Ishikawa (cell line): ENCODE results near the gene PCSK4.

Source experiments
- CEBPB ChIP-seq: IDR thresholded peaks from 2 replicates; pipeline ENCODE4 v1.6.1; 2012
- CREB1 ChIP-seq: IDR thresholded peaks from 2 replicates; pipeline ENCODE4 v1.6.1; 2012; ENCODE audit warnings: low read depth
- EGR1 ChIP-seq: IDR thresholded peaks from 2 replicates; pipeline ENCODE4 v1.6.1; 2012
- EP300 ChIP-seq: IDR thresholded peaks from 2 replicates; pipeline ENCODE4 v1.6.1; 2012; ENCODE audit warnings: borderline replicate concordance
- FOXM1 ChIP-seq: IDR thresholded peaks from 2 replicates; pipeline ENCODE4 v1.6.1; 2012; ENCODE audit warnings: low read depth, borderline replicate concordance
- NFIC ChIP-seq: IDR thresholded peaks from 2 replicates; pipeline ENCODE4 v1.6.1; 2012
- RAD21 ChIP-seq: IDR thresholded peaks from 2 replicates; pipeline ENCODE4 v1.6.1; 2012; ENCODE audit warnings: low read depth
- TAF1 ChIP-seq: IDR thresholded peaks from 2 replicates; pipeline ENCODE4 v1.6.1; 2012; ENCODE audit warnings: low read depth, mild to moderate bottlenecking
- TCF12 ChIP-seq: IDR thresholded peaks from 2 replicates; pipeline ENCODE4 v1.6.1; 2012; ENCODE audit warnings: low read depth
- TEAD4 ChIP-seq: IDR thresholded peaks from 2 replicates; pipeline ENCODE4 v1.6.1; 2012
- YY1 ChIP-seq: IDR thresholded peaks from 2 replicates; pipeline ENCODE4 v1.6.1; 2012; ENCODE audit warnings: low read depth
- ZBTB7A ChIP-seq: IDR thresholded peaks from 2 replicates; pipeline ENCODE4 v1.6.1; 2012; ENCODE audit warnings: low read depth
- TF ChIP-seq, protein P1 (sequence below): IDR thresholded peaks from 2 replicates; pipeline ENCODE4 v1.6.1; 2012
- TF ChIP-seq, protein P2 (sequence below): IDR thresholded peaks from 2 replicates; pipeline ENCODE4 v1.6.1; 2012
- TF ChIP-seq, protein P3 (sequence below): IDR thresholded peaks from 2 replicates; pipeline ENCODE4 v1.6.1; 2012; ENCODE audit warnings: low read depth, mild to moderate bottlenecking

The PCSK4 gene

DNA sequence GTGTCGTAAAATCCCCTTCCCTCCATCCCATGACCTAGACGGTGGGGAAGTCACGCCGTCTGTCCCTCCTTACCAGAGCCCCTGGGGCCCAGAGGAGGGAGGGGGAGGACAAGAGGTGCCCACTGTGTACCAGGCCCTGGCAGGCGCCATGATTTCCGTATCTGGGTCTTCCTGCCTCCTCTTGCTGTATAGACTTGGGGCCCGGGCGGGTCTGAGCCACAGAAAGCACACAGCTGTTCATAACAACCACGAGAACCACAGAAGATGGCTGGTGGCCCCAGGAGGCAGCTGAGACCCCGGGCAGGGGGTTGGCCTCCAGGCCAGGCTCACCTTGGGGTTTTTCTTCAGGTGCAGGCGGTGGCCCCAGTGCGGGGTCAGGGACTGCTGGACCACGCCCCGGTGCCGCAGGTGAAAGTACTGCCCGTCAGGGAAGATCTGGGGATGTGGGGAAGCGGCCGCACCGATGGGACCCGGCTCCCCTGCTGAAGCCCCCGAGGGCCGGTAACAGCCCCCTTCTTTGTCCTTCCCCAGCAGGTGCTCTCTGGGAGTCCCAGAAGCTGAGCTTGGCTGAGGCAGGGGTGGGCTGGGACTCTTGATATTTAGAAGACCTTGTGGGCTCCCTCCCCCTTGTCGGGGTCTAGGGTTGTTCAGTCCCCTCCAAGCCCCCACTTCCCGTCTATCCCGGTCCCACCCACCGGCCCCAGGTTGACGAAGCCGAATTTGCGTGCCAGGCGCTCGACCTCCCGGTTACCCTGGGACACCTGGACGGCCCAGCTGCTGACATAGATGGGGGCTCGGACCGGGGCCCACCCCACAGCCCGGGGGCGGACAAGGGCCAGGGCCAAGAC is 463 bp downstream of the PCSK4 start:
- TF ChIP-seq CEBPB: no peak
- peak; percentile 62; the same call in 1 of the 2 replicates for TF ChIP-seq EGR1
- peak; percentile 68; the same call in 1 of the 2 replicates for TF ChIP-seq ZBTB7A

DNA sequence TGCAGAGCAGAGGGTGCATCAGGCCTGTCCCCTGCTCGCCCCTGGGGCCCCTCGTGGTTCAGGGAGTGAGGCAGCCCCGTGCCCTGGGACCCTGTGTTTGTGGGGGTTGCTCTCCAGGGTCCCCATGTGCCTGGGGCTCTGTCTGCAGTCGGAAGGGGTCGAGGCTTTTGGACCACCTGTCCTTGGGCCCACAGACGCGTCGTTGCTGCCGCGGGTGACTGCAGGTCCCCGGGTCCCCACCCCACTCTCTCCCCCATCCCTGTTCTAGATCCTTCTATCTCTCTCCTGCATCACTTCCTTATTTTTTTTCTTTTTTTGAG is 1.9 kb downstream of the PCSK4 start:
- TF ChIP-seq ZBTB7A (no peak), RAD21 (no peak), NFIC (no peak), TCF12 (no peak), EGR1 (no peak), YY1 (no peak), EP300 (no peak), CREB1 (no peak), TAF1 (no peak)
- TF ChIP-seq, protein P1, sequence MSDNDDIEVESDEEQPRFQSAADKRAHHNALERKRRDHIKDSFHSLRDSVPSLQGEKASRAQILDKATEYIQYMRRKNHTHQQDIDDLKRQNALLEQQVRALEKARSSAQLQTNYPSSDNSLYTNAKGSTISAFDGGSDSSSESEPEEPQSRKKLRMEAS: no peak
- TF ChIP-seq, protein P2, sequence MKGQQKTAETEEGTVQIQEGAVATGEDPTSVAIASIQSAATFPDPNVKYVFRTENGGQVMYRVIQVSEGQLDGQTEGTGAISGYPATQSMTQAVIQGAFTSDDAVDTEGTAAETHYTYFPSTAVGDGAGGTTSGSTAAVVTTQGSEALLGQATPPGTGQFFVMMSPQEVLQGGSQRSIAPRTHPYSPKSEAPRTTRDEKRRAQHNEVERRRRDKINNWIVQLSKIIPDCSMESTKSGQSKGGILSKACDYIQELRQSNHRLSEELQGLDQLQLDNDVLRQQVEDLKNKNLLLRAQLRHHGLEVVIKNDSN: no peak
- TF ChIP-seq, protein P3, sequence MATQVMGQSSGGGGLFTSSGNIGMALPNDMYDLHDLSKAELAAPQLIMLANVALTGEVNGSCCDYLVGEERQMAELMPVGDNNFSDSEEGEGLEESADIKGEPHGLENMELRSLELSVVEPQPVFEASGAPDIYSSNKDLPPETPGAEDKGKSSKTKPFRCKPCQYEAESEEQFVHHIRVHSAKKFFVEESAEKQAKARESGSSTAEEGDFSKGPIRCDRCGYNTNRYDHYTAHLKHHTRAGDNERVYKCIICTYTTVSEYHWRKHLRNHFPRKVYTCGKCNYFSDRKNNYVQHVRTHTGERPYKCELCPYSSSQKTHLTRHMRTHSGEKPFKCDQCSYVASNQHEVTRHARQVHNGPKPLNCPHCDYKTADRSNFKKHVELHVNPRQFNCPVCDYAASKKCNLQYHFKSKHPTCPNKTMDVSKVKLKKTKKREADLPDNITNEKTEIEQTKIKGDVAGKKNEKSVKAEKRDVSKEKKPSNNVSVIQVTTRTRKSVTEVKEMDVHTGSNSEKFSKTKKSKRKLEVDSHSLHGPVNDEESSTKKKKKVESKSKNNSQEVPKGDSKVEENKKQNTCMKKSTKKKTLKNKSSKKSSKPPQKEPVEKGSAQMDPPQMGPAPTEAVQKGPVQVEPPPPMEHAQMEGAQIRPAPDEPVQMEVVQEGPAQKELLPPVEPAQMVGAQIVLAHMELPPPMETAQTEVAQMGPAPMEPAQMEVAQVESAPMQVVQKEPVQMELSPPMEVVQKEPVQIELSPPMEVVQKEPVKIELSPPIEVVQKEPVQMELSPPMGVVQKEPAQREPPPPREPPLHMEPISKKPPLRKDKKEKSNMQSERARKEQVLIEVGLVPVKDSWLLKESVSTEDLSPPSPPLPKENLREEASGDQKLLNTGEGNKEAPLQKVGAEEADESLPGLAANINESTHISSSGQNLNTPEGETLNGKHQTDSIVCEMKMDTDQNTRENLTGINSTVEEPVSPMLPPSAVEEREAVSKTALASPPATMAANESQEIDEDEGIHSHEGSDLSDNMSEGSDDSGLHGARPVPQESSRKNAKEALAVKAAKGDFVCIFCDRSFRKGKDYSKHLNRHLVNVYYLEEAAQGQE: no peak

DNA sequence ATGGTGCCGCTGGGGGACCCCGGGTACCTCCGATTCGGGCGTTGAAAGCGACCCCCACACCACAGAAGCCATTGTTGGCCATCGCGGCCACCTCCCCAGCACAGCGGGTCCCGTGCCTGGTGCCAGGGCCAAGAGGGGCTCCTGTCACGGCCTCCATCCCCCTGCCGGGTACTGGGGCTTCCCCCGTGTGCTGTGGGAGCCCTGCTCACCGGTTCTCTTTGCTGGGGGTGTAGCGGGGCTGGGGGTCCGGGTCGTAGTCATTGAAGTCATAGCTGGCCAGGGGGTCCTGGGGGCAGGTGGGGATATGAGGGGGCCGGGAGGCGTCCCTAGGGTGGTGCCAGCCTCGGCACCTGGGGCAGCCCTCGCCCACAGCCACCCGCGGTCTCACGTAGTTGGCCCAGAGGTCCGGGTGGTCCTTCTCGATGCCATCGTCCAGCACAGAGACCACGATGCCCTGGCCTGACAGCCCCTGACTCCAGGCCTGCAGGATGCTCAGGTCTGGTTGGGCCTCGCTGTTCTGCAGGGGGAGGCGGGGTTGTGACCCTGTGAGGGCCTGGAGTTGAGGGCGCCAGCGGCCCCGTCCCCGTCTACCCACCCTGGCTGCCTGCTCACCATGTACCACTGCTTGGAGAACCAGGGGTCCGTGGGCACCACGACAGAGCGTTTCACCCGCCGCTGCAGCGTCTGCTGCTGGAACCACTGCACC is 2.4 kb downstream of the PCSK4 start:
- TF ChIP-seq, protein P1: no peak
- TF ChIP-seq FOXM1 (no peak), EP300 (no peak), CREB1 (no peak), TCF12 (no peak), RAD21 (no peak), CEBPB (no peak), ZBTB7A (no peak), YY1 (no peak), TEAD4 (no peak), EGR1 (no peak), TAF1 (no peak), NFIC (no peak)
- TF ChIP-seq, protein P3: no peak
- TF ChIP-seq, protein P2: no peak

DNA sequence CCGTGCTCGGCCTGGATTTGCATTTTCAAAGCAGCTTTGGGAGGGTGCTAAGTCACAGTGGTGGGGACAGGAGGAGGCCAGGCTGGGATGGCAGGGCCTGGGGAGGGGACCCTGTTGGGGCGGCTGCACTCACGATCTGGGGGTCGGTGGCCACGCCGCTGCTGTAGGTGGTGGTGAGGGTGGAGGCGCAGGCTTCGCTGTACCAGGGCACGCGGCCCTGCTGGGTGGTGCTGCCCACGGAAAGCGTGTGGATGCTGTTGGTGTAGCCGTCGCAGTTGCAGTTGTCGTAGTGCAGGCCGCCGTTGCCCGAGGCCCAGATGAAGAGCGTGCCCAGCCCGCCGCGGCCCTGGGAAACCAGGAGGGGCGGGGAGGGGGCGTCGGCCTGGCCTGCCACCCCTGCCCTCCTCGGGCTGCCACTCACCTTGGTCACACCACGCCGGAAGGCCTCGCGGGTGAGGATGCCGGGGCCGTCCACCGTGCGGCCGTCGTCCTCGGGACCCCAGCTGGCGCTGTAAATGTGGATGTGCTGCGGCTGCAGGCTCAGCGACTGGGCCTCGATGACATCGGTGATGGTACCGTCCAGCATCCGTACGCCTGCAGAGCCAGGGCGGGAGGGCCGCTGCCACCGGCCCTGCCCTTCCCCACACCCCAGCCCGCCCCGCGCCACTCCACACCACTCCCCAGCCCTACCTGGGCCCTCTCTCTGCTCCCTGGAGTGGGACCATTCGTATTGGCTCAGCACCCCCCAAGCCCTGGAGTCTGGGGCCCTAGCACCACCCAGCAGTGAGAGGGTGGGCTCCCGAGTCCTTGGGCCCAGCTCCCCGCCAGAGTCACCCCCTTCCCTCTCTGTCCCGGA is 3.2 kb downstream of the PCSK4 start:
- TF ChIP-seq CREB1: no peak
- TF ChIP-seq EGR1: no peak
- TF ChIP-seq YY1: no peak

DNA sequence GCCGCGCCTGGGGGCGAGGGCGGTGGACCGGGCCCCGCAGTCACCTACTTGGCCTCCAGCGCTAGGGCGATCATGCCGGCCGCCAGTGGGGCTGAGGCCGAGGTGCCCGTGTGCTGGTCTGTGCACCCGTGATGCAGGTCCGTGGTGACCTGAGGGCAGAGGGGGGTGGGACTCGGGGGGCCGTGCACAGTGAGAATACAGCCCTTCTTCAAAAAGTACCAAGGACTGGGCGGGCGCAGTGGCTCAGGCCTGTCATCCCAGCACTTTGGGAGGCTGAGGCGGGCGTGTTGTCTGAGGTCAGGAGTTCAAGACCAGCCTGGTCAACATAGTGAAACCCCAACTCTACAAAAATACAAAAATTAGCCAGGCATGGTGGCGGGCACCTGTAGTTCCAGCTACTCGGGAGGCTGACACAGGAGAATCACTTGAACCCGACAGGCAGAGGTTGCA is 6.1 kb downstream of the PCSK4 start:
- no peak for TF ChIP-seq EP300
- TF ChIP-seq YY1: no peak
- TF ChIP-seq RAD21: no peak
- no peak for TF ChIP-seq TCF12
